ENCODE results near the gene KLK13.

GRCh38 chr19:51024924-51025323 lies 40.0 kb downstream of the KLK13 start:
- TF ChIP-seq CTCF (IDR thresholded peaks at IDR 0.05; ENCODE audit: borderline replicate concordance, extremely low read depth, low read length, poor library complexity, severe bottlenecking), result no peak
- TF ChIP-seq EZH2 (IDR thresholded peaks at IDR 0.05; ENCODE audit: borderline replicate concordance, low read depth, low read length, severe bottlenecking), result no peak
